ENCODE measurements around the gene SND1. TPM values are rescaled to one million over a fixed set of nuclear protein-coding genes. Genes with fewer than 3 reads are reported as not detected.
A peak's percentile ranks its signal among the peaks of the same experiment; 100 is the strongest.

SND1 gene
- total RNA-seq, 1 experiment from 2014 or later: 172 TPM

DNA sequence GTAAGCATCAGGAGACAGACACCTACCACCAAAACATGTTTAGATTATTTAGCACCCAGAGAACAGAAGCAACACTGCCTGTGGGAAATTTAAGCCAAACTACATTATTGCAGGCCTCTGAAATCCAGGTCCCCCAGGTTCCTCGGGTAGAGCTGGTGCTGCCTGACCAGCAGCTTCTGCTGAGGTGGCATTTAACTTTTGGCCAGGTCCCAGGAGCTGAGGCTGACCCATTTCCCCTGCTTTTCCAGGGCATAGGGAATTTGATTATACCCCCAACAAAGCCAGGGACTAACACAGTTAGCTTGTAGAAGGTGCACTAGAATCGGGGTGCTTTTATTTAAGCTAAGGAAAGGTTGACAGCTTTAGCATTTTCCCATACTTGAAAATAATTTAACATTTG is 374.6 kb downstream of the SND1 start:
- no peak overlapping the region for H3K27ac ChIP-seq
- no peak for DNase-seq (ENCODE audit: low read depth in 1 of 2, low spot score in 2 of 2)
- no peak overlapping the region for H3K4me3 ChIP-seq
- H3K4me1 ChIP-seq (replicated peaks): peaks cover 4% of the 10 kb centered on the region
- peaks cover 7% of the 10 kb centered on the region; the same call in 1 of the 2 replicates for H3K36me3 ChIP-seq
- no peaks in the 10 kb centered on the region for H3K9me3 ChIP-seq (replicated peaks)
- no peaks in the 10 kb centered on the region for H3K27me3 ChIP-seq (replicated peaks)

DNA sequence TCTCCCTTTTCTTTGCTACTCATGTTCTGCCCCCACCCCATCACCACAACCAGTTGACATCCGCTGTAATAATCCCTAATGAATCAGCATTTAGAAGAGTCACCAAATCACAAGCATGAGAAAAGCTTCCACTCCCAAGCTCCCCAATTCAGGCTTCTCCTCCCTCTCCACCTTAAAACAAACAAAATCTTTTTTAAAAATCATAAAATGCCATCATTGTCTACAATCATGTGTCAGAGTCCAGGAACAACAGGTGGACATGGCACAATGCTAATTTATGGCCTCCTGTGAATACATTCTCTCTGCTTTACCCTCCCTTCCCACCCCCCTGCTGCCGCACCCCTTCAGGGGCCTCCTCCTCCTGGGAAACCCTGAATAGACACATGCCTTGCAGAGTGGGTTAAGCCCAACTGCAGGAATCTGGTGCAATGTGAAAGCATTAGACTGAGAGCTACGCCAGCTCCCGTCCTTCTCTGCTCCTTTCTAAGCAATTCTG is 375.5 kb downstream of the SND1 start:
- Histone ChIP-seq H3K36me3 (peaks cover 7% of the 10 kb centered on the region; the same call in 1 of the 2 replicates), H3K27ac (no peak overlapping the region), H3K27me3 (replicated peaks) (no peaks in the 10 kb centered on the region), H3K4me1 (replicated peaks) (peaks cover 10% of the 10 kb centered on the region), H3K9me3 (replicated peaks) (no peaks in the 10 kb centered on the region; the same call in 1 of the 2 replicates), H3K4me3 (no peak overlapping the region)
- DNase-seq (ENCODE audit: low read depth in 1 of 2, low spot score in 2 of 2): no peak

GRCh38 chr7:128029405-128029995 is 377.5 kb downstream of the SND1 start:
- Histone ChIP-seq H3K36me3 (peaks cover 5% of the 10 kb centered on the region; the same call in 1 of the 2 replicates), H3K4me3 (no peak overlapping the region), H3K27me3 (replicated peaks) (no peaks in the 10 kb centered on the region), H3K27ac (no peak overlapping the region), H3K4me1 (replicated peaks) (peaks cover 13% of the 10 kb centered on the region), H3K9me3 (replicated peaks) (no peaks in the 10 kb centered on the region; the same call in 1 of the 2 replicates)
- no peak for DNase-seq (ENCODE audit: low read depth in 1 of 2, low spot score in 2 of 2)

- DNase-seq (ENCODE audit: low read depth in 1 of 2, low spot score in 2 of 2): no peak
- peaks cover 10% of the 10 kb centered on the region for H3K36me3 ChIP-seq
- H3K4me3 ChIP-seq: no peak overlapping the region
- no peak overlapping the region for H3K27ac ChIP-seq
- peaks cover 13% of the 10 kb centered on the region for H3K4me1 ChIP-seq (replicated peaks)
- no peaks in the 10 kb centered on the region; the same call in 1 of the 2 replicates for H3K9me3 ChIP-seq (replicated peaks)
- H3K27me3 ChIP-seq (replicated peaks): no peaks in the 10 kb centered on the region
Observed at GRCh38 chr7:128030263-128030653, 378.3 kb downstream of the SND1 start.

- no peak within 1 kb of the TSS for H3K27ac ChIP-seq
- no peaks in the 10 kb centered on the region; the same call in 1 of the 2 replicates for H3K9me3 ChIP-seq (replicated peaks)
- peaks cover 13% of the 10 kb centered on the region for H3K36me3 ChIP-seq
- H3K4me1 ChIP-seq (replicated peaks): peaks cover 13% of the 10 kb centered on the region
- peak within 1 kb of the TSS; percentile 49 for H3K4me3 ChIP-seq
- no peaks in the 10 kb centered on the region for H3K27me3 ChIP-seq (replicated peaks)
- peak in 1 of 2 experiments; percentile 51 for DNase-seq (ENCODE audit: low read depth in 1 of 2, low spot score in 2 of 2)
Observed at GRCh38 chr7:128030654-128031611, 378.9 kb downstream of the SND1 start, which contains the start of gene LRRC4. LRRC4 (minus strand) TSS chr7:128031437; CDS start chr7:128030640, 797 bp downstream.

DNA sequence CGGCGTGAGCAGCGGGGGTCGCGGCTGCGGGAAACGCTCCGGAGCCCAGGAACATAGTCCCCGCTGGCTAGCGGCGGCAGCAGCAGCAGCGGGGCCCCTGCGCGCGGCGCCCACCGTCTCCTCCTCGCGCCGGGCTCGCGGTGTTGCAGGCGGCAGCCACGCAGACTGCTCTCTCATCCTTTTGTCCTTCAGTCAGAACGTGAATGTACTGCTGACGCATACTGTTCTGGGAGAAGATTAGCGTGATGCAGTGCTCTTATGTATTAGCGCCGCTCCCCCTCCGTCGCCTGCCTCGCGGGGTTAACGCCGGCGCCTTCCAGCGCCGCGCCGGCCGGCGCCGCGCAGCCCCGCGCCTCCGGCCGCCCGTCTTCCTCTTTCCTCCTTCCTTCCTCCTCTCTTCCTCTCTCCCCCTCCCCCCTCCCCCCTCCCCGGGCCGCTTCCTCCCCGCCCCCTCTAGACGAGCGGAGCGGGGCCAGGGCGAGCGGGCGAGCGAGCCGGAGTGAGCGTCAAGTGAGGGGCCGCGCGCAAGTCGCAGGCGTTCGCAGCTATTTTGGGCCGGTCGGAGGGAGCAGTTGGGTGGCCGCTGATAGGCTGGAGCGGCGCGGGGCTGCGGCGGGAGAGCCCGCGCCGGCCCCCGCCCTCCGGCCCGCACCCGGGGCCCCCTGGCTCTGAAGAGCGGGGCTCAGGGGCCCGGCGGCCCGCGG is 380.1 kb downstream of the SND1 start:
- no peaks in the 10 kb centered on the region for H3K27me3 ChIP-seq (replicated peaks)
- peak; percentile 77 to 81 for DNase-seq (ENCODE audit: low read depth in 1 of 2, low spot score in 2 of 2)
- H3K36me3 ChIP-seq: peaks cover 13% of the 10 kb centered on the region
- no peaks in the 10 kb centered on the region; the same call in 1 of the 2 replicates for H3K9me3 ChIP-seq (replicated peaks)
- peaks cover 13% of the 10 kb centered on the region for H3K4me1 ChIP-seq (replicated peaks)
- H3K4me3 ChIP-seq: peak overlapping the region; percentile 49
- no peak overlapping the region for H3K27ac ChIP-seq

GRCh38 chr7:128032605-128033235 is 380.7 kb downstream of the SND1 start:
- DNase-seq (ENCODE audit: low read depth in 1 of 2, low spot score in 2 of 2): no peak
- Histone ChIP-seq H3K4me1 (replicated peaks) (peaks cover 13% of the 10 kb centered on the region), H3K27me3 (replicated peaks) (no peaks in the 10 kb centered on the region), H3K27ac (no peak overlapping the region), H3K9me3 (replicated peaks) (no peaks in the 10 kb centered on the region; the same call in 1 of the 2 replicates), H3K4me3 (peak overlapping the region; percentile 49), H3K36me3 (peaks cover 13% of the 10 kb centered on the region)

GRCh38 chr7:128033246-128033645 is 381.3 kb downstream of the SND1 start:
- peaks cover 13% of the 10 kb centered on the region for H3K4me1 ChIP-seq (replicated peaks)
- no peak overlapping the region for H3K27ac ChIP-seq
- no peak for DNase-seq (ENCODE audit: low read depth in 1 of 2, low spot score in 2 of 2)
- H3K4me3 ChIP-seq: no peak overlapping the region
- no peaks in the 10 kb centered on the region for H3K27me3 ChIP-seq (replicated peaks)
- H3K9me3 ChIP-seq (replicated peaks): no peaks in the 10 kb centered on the region; the same call in 1 of the 2 replicates
- H3K36me3 ChIP-seq: peaks cover 13% of the 10 kb centered on the region

DNA sequence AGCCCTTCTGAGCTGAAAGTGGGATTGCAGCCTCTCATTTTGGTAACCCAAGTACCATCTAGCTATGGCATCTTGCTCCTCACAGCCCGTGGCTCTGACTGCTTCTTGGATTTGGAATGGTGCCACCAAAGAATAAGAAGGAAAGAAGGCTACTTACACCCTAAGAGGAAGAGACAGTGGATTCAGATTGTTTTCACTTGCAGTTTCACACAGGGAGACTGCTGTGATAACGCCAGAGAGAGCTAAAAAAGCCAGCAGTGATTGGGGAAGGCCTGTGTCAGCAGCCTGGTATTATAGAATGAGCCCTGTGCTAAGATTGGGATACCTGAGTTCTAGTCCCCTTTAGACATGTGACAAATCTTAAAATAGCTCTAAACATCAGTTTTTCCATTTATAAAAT is 382.8 kb downstream of the SND1 start:
- no peaks in the 10 kb centered on the region for H3K27me3 ChIP-seq (replicated peaks)
- no peaks in the 10 kb centered on the region; the same call in 1 of the 2 replicates for H3K9me3 ChIP-seq (replicated peaks)
- H3K4me1 ChIP-seq (replicated peaks): peaks cover 13% of the 10 kb centered on the region
- H3K36me3 ChIP-seq: peaks cover 9% of the 10 kb centered on the region; the same call in 1 of the 2 replicates
- no peak overlapping the region for H3K27ac ChIP-seq
- H3K4me3 ChIP-seq: no peak overlapping the region
- no peak for DNase-seq (ENCODE audit: low read depth in 1 of 2, low spot score in 2 of 2)

DNA sequence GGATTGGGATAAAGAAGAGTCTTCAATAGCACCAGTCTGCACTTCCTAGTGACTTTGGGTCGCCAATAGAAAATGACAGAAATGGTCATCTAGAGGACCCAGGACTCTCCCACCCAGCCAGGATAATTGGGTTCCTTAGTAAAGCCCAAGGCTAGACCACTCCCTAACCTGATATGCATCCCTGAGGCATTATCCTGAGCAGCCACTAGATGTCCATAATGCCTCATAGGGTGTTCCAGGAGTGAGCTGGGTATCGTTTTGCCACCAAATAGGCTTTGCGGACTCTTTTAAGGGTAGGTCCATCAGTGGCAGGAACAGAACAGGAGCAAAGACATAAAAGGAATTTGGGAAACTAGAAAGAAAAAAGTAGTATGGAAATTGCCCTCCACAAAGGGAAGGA is 383.7 kb downstream of the SND1 start:
- no peaks in the 10 kb centered on the region for H3K27me3 ChIP-seq (replicated peaks)
- peaks cover 9% of the 10 kb centered on the region; the same call in 1 of the 2 replicates for H3K36me3 ChIP-seq

GRCh38 chr7:128036226-128036940 is 384.4 kb downstream of the SND1 start:
- no peak overlapping the region for H3K27ac ChIP-seq

More for the DNA sequence above, 383.7 kb downstream of the SND1 start:
- Histone ChIP-seq H3K4me1 (replicated peaks) (peaks cover 15% of the 10 kb centered on the region), H3K4me3 (no peak overlapping the region), H3K27ac (no peak overlapping the region), H3K9me3 (replicated peaks) (no peaks in the 10 kb centered on the region; the same call in 1 of the 2 replicates)
- DNase-seq (ENCODE audit: low read depth in 1 of 2, low spot score in 2 of 2): no peak

GRCh38 chr7:128037081-128037480 is 385.1 kb downstream of the SND1 start:
- Histone ChIP-seq H3K4me1 (replicated peaks) (peaks cover 17% of the 10 kb centered on the region), H3K36me3 (peaks cover 11% of the 10 kb centered on the region; the same call in 1 of the 2 replicates), H3K27ac (no peak overlapping the region), H3K9me3 (replicated peaks) (no peaks in the 10 kb centered on the region; the same call in 1 of the 2 replicates), H3K27me3 (replicated peaks) (no peaks in the 10 kb centered on the region), H3K4me3 (no peak overlapping the region)
- DNase-seq (ENCODE audit: low read depth in 1 of 2, low spot score in 2 of 2): no peak

More at GRCh38 chr7:128036226-128036940, 384.4 kb downstream of the SND1 start:
- Histone ChIP-seq H3K4me3 (no peak overlapping the region), H3K4me1 (replicated peaks) (peaks cover 17% of the 10 kb centered on the region), H3K36me3 (peaks cover 9% of the 10 kb centered on the region; the same call in 1 of the 2 replicates), H3K27me3 (replicated peaks) (no peaks in the 10 kb centered on the region), H3K9me3 (replicated peaks) (no peaks in the 10 kb centered on the region; the same call in 1 of the 2 replicates)
- DNase-seq (ENCODE audit: low read depth in 1 of 2, low spot score in 2 of 2): no peak
